GF-D8 (cell line): ENCODE results near the gene NLRP6.

ENCODE experiments used
- DNase-seq: peaks from one replicate; lab custom pipeline; 2025; lab: John Stamatoyannopoulos, UW

The NLRP6 gene

GRCh38 chr11:256952-257737, 21.1 kb upstream of the NLRP6 start:
- DNase-seq: no peak

GRCh38 chr11:257766-258493, 20.3 kb upstream of the NLRP6 start:
- DNase-seq: no peak

DNA sequence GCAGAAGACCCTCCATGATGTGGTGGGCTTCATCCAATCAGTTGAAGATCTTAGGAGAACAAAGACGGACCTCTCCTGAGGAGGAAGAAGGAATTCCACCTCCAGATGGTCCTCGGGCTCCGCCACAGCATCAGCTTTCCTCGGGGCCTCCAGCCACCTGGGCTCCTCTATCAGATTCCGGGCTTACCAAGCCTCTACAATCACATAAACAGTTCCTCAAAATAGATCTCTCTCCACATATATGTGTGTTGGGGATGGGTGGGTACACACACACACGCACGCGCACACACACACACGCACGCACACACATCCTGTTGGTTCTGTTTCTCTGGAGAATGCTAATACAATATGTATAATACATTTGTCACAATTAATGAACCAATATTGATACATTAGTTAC, 18.8 kb upstream of the NLRP6 start:
- DNase-seq: no peak

DNA sequence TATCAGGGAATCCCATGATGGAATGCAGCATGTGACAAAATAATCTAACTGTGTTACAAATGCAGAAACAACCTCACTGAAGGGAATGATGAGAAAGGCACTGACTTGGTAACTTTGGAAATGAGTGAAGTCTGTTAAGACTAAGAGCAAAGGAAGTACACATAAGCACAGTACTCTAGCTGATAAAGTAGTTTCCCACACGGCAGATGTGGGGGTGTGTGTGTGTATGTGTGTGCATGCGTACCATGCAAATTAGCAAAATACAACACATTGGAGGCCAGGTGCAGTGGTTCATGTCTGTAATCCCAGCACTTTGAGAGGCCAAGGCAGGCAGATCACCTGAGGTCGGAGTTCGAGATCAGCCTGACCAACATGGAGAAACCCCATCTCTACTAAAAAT, 16.6 kb upstream of the NLRP6 start:
- DNase-seq: no peak

DNA sequence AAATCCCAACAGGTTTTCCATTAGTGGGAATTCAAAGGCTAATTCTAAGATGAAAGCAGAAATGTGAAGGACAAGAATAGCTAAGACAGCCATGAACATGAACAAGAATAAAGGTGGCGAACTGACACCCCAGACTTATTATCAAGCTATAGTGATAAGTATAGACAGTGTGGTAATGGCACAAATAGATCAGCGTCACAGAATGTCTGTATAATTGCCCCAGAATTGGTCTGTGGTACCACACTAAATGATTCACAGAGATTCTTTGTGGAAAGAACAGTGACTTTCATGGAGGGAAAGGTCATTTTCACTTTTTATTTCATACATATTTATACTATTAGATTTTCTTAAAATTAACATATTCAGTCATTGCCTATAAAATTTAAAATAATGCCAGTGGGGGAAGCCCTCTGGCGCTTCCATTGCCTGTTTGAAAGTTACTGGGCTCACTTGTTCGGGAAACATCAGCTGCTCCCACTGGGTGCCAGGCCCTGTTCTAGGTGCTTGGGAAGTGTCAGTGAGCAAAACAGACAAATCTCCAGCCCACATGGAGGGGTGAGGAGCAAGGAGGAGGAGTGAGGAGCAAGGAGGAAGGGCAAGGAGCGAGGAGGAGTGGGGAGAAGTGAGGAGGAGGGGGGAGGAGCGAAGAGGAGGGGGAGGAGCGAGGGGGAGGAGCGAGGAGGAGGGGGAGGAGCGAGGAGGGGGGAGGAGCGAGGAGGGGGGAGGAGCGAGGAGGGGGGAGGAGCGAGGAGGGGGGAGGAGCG, 11.3 kb upstream of the NLRP6 start:
- no peak for DNase-seq

GRCh38 chr11:267491-267994, 10.7 kb upstream of the NLRP6 start:
- peak; percentile 5 for DNase-seq

GRCh38 chr11:268716-269145, 9.5 kb upstream of the NLRP6 start:
- peak; percentile 54 for DNase-seq

DNA sequence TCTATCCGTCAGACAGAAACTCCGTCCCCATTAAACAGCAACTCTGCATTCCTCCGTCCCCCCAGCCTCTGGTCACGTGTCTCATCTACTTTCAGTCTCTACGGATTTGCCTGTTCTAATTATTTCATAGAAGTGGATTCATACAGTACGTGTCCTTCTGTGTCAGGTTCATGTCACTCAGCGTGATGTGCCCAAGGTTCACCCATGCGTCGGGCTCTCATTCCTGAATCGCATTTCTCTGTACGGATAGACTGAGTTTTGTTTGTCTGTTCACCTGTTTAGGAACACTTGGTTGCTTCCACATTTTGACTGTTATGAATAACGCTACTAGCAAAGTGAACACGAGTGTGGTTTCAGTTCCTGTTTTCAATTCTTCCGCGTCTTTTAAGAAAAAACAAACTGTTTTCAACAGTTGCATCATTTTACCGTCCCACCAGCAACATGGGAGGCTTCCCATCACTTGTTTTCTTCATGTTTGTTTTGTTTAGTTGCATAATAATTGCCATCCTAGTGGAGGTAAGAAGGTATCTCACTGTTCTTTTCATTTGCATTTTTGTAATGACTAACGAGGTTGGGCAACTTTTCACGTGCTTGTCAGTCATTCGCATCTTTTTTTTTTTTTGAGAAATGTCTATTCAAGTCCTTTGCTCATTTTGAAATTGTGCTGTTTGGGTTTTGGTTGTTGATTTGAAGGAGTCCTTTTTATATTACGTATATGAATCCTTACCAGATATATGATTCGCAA, 8.9 kb upstream of the NLRP6 start:
- peak; percentile 54 for DNase-seq

DNA sequence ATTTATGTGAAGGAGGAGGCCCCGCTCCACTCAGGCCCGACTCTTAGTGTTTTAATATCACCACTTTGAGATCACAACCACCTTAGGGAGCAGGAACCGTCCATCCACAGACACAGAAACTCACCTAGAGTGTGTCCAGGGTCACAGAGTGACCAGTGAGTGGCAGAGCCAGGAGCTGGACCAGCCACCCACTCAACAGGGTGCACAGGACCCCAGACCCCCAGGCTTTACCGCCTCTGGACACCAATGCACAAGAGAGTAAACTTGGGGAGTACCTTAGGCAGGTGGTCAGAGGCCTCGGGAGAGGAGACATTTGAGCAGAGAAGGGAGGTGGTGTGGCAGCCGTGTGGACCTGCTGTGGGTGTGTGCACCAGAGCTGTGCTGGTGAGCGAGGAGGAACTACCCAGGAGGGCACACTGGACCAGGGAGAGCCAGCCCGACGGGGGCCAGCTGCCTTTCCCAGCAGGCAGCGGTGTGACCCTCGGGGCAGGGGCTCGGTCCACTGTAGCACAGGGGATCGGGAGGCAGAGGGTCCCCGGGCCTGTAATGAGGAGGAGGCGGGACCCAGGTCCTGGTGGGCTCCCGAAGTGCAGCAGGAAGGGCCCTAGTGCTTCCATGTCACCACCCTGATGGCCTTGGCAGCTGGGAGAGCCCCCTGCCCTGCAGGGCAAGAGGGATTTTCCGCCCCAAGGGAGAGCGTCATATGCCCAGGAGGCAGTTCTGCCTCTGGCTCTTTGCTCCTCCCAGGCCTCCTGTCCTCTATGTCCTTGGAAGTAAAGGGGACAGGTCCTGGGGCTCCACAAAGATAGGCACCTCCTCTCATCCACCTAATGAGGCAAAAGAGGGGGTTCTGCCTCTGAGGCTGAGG, 7.5 kb upstream of the NLRP6 start:
- DNase-seq: no peak

DNA sequence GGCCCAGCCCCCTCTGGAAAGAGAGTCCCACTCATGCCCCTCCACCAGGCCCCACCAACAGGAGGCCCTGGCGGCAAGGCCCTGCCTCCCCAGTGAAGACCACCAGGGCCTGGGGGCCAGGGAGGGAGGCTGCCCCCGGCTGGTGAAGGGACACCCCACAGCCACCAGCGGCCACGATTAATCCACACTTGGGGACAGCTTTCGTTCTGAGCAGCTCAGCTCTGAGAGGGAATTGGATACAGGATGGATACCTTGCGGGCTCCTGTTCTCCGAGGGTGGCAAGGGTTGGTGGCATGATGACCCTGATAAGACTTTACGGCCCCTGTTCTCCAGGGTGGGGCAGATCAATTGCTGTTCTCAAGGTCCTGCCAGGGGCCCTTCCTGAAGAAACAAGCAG, 6.9 kb upstream of the NLRP6 start:
- DNase-seq: no peak

- no peak for DNase-seq
Observed at GRCh38 chr11:272195-272930, 5.8 kb upstream of the NLRP6 start.

- no peak for DNase-seq
Observed at GRCh38 chr11:272931-273198, 5.3 kb upstream of the NLRP6 start.

DNA sequence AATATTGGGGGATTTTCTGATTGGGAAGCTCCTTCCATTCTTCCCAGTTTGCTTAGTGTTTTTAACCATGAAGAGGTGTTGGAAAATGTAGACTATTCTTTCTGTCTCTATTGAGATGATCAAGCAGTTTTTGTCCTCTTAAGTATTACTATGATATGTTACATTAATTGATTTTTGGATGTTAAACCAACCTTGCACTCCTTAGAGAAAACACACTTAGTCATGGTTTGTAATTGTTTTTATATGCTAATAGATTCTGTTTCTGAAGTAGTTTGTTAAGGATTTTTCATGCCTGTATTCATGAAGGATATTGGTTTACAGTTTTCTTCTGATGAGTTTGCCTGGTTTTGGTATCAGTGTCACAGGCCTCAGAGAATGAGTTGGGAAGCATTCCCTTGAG, 2.0 kb upstream of the NLRP6 start:
- no peak for DNase-seq

- no peak for DNase-seq
Observed at GRCh38 chr11:279040-279965, 1.1 kb downstream of the NLRP6 start.

DNA sequence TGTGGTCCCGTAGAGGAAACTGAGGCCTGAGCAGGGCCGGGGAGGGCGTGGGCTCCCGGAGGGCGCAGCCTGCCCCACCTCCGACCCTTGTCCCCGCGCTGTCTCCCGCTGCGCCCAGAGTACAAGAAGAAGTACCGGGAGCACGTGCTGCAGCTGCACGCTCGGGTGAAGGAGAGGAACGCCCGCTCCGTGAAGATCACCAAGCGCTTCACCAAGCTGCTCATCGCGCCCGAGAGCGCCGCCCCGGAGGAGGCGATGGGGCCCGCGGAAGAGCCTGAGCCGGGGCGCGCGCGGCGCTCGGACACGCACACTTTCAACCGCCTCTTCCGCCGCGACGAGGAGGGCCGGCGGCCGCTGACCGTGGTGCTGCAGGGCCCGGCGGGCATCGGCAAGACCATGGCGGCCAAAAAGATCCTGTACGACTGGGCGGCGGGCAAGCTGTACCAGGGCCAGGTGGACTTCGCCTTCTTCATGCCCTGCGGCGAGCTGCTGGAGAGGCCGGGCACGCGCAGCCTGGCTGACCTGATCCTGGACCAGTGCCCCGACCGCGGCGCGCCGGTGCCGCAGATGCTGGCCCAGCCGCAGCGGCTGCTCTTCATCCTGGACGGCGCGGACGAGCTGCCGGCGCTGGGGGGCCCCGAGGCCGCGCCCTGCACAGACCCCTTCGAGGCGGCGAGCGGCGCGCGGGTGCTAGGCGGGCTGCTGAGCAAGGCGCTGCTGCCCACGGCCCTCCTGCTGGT, 1.9 kb downstream of the NLRP6 start:
- no peak for DNase-seq

DNA sequence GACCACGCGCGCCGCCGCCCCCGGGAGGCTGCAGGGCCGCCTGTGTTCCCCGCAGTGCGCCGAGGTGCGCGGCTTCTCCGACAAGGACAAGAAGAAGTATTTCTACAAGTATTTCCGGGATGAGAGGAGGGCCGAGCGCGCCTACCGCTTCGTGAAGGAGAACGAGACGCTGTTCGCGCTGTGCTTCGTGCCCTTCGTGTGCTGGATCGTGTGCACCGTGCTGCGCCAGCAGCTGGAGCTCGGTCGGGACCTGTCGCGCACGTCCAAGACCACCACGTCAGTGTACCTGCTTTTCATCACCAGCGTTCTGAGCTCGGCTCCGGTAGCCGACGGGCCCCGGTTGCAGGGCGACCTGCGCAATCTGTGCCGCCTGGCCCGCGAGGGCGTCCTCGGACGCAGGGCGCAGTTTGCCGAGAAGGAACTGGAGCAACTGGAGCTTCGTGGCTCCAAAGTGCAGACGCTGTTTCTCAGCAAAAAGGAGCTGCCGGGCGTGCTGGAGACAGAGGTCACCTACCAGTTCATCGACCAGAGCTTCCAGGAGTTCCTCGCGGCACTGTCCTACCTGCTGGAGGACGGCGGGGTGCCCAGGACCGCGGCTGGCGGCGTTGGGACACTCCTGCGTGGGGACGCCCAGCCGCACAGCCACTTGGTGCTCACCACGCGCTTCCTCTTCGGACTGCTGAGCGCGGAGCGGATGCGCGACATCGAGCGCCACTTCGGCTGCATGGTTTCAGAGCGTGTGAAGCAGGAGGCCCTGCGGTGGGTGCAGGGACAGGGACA, 2.7 kb downstream of the NLRP6 start:
- DNase-seq: no peak

GRCh38 chr11:281486-282161, 3.4 kb downstream of the NLRP6 start:
- DNase-seq: no peak
